ENCODE data around the gene SLX4IP.

SLX4IP gene

GRCh38 chr20:10580700-10581099 is 145.6 kb downstream of the SLX4IP start:
- no peak for TF ChIP-seq SIN3A (IDR thresholded peaks at IDR 0.05; ENCODE audit: borderline replicate concordance, insufficient read depth, low read length)
- TF ChIP-seq REST (IDR thresholded peaks at IDR 0.05; ENCODE audit: insufficient read depth in 1 of 2, low read depth in 2 of 2, low read length in 2 of 2) = no peak
- no peak for TF ChIP-seq FOXP2 (optimal IDR thresholded peaks at IDR 0.05; ENCODE audit: borderline replicate concordance, extremely low read depth, extremely low read length, insufficient read depth)
- TF ChIP-seq POLR2AphosphoS5 (IDR thresholded peaks at IDR 0.05; ENCODE audit: low read depth, low read length) = no peak
- no peak for TF ChIP-seq TAF1 (IDR thresholded peaks at IDR 0.05; ENCODE audit: borderline replicate concordance, insufficient read depth, low read length)

- no peak for TF ChIP-seq REST (IDR thresholded peaks at IDR 0.05; ENCODE audit: insufficient read depth in 1 of 2, low read depth in 2 of 2, low read length in 2 of 2)
Observed at GRCh38 chr20:10581823-10582222, 146.7 kb downstream of the SLX4IP start.

GRCh38 chr20:10584371-10584770 is 149.3 kb downstream of the SLX4IP start:
- TF ChIP-seq SIN3A (IDR thresholded peaks at IDR 0.05; ENCODE audit: borderline replicate concordance, insufficient read depth, low read length) = no peak
- no peak for TF ChIP-seq POLR2AphosphoS5 (IDR thresholded peaks at IDR 0.05; ENCODE audit: low read depth, low read length)
- no peak for TF ChIP-seq REST (IDR thresholded peaks at IDR 0.05; ENCODE audit: insufficient read depth in 1 of 2, low read depth in 2 of 2, low read length in 2 of 2)
- TF ChIP-seq TAF1 (IDR thresholded peaks at IDR 0.05; ENCODE audit: borderline replicate concordance, insufficient read depth, low read length) = no peak
- TF ChIP-seq FOXP2 (optimal IDR thresholded peaks at IDR 0.05; ENCODE audit: borderline replicate concordance, extremely low read depth, extremely low read length, insufficient read depth) = no peak

- TF ChIP-seq TAF1 (IDR thresholded peaks at IDR 0.05; ENCODE audit: borderline replicate concordance, insufficient read depth, low read length) (no peak), FOXP2 (optimal IDR thresholded peaks at IDR 0.05; ENCODE audit: borderline replicate concordance, extremely low read depth, extremely low read length, insufficient read depth) (no peak), REST (IDR thresholded peaks at IDR 0.05; ENCODE audit: insufficient read depth in 1 of 2, low read depth in 2 of 2, low read length in 2 of 2) (no peak), SIN3A (IDR thresholded peaks at IDR 0.05; ENCODE audit: borderline replicate concordance, insufficient read depth, low read length) (no peak), POLR2AphosphoS5 (IDR thresholded peaks at IDR 0.05; ENCODE audit: low read depth, low read length) (no peak)
Observed at GRCh38 chr20:10585308-10585707, 150.2 kb downstream of the SLX4IP start.

- TF ChIP-seq TAF1 (IDR thresholded peaks at IDR 0.05; ENCODE audit: borderline replicate concordance, insufficient read depth, low read length) (no peak), POLR2AphosphoS5 (IDR thresholded peaks at IDR 0.05; ENCODE audit: low read depth, low read length) (no peak), REST (IDR thresholded peaks at IDR 0.05; ENCODE audit: insufficient read depth in 1 of 2, low read depth in 2 of 2, low read length in 2 of 2) (no peak), SIN3A (IDR thresholded peaks at IDR 0.05; ENCODE audit: borderline replicate concordance, insufficient read depth, low read length) (no peak), FOXP2 (optimal IDR thresholded peaks at IDR 0.05; ENCODE audit: borderline replicate concordance, extremely low read depth, extremely low read length, insufficient read depth) (no peak)
Observed at GRCh38 chr20:10586296-10586695, 151.2 kb downstream of the SLX4IP start.

Measured in PFSK-1 (cell line).